ENCODE data around the gene WDR27. TPM values are rescaled to one million over a fixed set of nuclear protein-coding genes. Genes with fewer than 3 reads are reported as not detected.
"Not testable (repeated sequence)": the region's sequence is repeated elsewhere in the genome, so short reads cannot be mapped to it uniquely, and the experiment has no call there.

Gene WDR27
- polyA plus RNA-seq, 3 donors: 0.95 to 20.5 (median 2.0) TPM

DNA sequence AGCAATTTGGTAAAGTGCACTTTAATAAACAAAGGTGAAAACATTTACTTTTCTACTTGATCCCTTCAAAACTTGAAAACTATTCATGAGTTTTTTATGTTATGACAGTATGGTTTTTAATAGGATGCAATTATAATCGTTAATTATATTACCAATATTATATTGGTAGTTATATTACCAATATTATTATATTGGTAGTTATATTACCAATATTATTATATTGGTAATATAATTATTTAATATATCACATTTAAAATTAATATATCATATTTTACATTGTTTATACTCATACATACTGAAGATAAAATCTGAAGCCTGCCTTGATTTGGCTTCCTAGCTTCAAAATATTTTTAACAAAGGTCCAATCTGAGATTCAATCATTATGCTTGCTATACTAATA is 262.1 kb downstream of the WDR27 start:
- no peak for DNase-seq
- H3K9me3 ChIP-seq (replicated peaks in 1 of 2; ENCODE audit: control insufficient read depth in 1 of 2, insufficient read depth in 1 of 2, low read length in 2 of 2): peaks cover 11 to 33% of the 10 kb centered on the region in 2 donors
- TF ChIP-seq, protein P1, sequence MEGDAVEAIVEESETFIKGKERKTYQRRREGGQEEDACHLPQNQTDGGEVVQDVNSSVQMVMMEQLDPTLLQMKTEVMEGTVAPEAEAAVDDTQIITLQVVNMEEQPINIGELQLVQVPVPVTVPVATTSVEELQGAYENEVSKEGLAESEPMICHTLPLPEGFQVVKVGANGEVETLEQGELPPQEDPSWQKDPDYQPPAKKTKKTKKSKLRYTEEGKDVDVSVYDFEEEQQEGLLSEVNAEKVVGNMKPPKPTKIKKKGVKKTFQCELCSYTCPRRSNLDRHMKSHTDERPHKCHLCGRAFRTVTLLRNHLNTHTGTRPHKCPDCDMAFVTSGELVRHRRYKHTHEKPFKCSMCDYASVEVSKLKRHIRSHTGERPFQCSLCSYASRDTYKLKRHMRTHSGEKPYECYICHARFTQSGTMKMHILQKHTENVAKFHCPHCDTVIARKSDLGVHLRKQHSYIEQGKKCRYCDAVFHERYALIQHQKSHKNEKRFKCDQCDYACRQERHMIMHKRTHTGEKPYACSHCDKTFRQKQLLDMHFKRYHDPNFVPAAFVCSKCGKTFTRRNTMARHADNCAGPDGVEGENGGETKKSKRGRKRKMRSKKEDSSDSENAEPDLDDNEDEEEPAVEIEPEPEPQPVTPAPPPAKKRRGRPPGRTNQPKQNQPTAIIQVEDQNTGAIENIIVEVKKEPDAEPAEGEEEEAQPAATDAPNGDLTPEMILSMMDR (IDR thresholded peaks at IDR 0.05): no peak
- intact Hi-C loops (cut with micrococcal nuclease): no loop called here
- H2AFZ ChIP-seq (ENCODE audit: insufficient read depth, low read depth, low read length, poor library complexity, severe bottlenecking): no peak overlapping the region
- no peaks in the 10 kb centered on the region for H3K36me3 ChIP-seq (replicated peaks in 1 of 2; ENCODE audit: control insufficient read depth in 1 of 2, insufficient read depth in 2 of 2, low read length in 2 of 2)
- Mint-ChIP-seq H3K9me3 (peaks cover 6 to 27% (median 10%) of the 10 kb centered on the region in 7 donors), H3K4me1 (no peaks in the 10 kb centered on the region), H3K27ac (no peak overlapping the region), H3K36me3 (no peaks in the 10 kb centered on the region), H3K27me3 (ENCODE audit: low read depth in 3 of 3) (peaks cover 0 to 2% (median 1%) of the 10 kb centered on the region in 3 donors), H3K4me3 (no peak overlapping the region)
- H3K27ac ChIP-seq (ENCODE audit: low read depth in 1 of 2, low read length in 2 of 2): no peak overlapping the region
- no peaks in the 10 kb centered on the region for H3K4me1 ChIP-seq (ENCODE audit: control insufficient read depth in 1 of 2, insufficient read depth in 2 of 2, low read length in 2 of 2)
- H3K79me2 ChIP-seq (ENCODE audit: insufficient read depth, low read length): no peaks in the 10 kb centered on the region
- WGBS (ENCODE audit: insufficient coverage): no CpG with 5 or more reads among the region's 1 CpG
- H3K9ac ChIP-seq (ENCODE audit: insufficient read depth, low read length, poor library complexity, severe bottlenecking): no peak overlapping the region
- H3K4me3 ChIP-seq (replicated peaks in 1 of 3; ENCODE audit: low read depth in 2 of 3, low read length in 3 of 3): no peak overlapping the region
- no peaks in the 10 kb centered on the region for H3K27me3 ChIP-seq (ENCODE audit: control insufficient read depth in 2 of 2, insufficient read depth in 2 of 2, low read length in 2 of 2)
- no peaks in the 10 kb centered on the region for H4K20me1 ChIP-seq (ENCODE audit: insufficient read depth, low read length)
- no peak overlapping the region for H3K4me2 ChIP-seq (replicated peaks; ENCODE audit: extremely low read depth, low read length, poor library complexity, severe bottlenecking)

GRCh38 chr6:169434554-169434953 is 267.3 kb downstream of the WDR27 start:
- H3K4me3 ChIP-seq (replicated peaks in 1 of 3; ENCODE audit: low read depth in 2 of 3, low read length in 3 of 3); H3K4me1 Mint-ChIP-seq; H3K27me3 ChIP-seq (ENCODE audit: control insufficient read depth in 2 of 2, insufficient read depth in 2 of 2, low read length in 2 of 2); H2AFZ ChIP-seq (ENCODE audit: insufficient read depth, low read depth, low read length, poor library complexity, severe bottlenecking); H3K36me3 Mint-ChIP-seq; H3K27me3 Mint-ChIP-seq (ENCODE audit: low read depth in 3 of 3); H3K9ac ChIP-seq (ENCODE audit: insufficient read depth, low read length, poor library complexity, severe bottlenecking); H3K4me1 ChIP-seq (ENCODE audit: control insufficient read depth in 1 of 2, insufficient read depth in 2 of 2, low read length in 2 of 2); intact Hi-C loops (cut with micrococcal nuclease); H3K27ac Mint-ChIP-seq; H3K36me3 ChIP-seq (replicated peaks in 1 of 2; ENCODE audit: control insufficient read depth in 1 of 2, insufficient read depth in 2 of 2, low read length in 2 of 2); H3K27ac ChIP-seq (ENCODE audit: low read depth in 1 of 2, low read length in 2 of 2); H3K4me2 ChIP-seq (replicated peaks; ENCODE audit: extremely low read depth, low read length, poor library complexity, severe bottlenecking); DNase-seq; H3K79me2 ChIP-seq (ENCODE audit: insufficient read depth, low read length); H4K20me1 ChIP-seq (ENCODE audit: insufficient read depth, low read length); H3K4me3 Mint-ChIP-seq: not testable (repeated sequence)
- H3K9me3 Mint-ChIP-seq: peaks cover 26 to 49% (median 41%) of the 10 kb centered on the region in 7 donors
- H3K9me3 ChIP-seq (replicated peaks in 1 of 2; ENCODE audit: control insufficient read depth in 1 of 2, insufficient read depth in 1 of 2, low read length in 2 of 2): peaks cover 32 to 40% of the 10 kb centered on the region in 2 donors

All from CD14-positive monocyte (primary cell).